Panc1 (cell line): ENCODE measurements around the gene GRIA2. TPM values are rescaled to one million over a fixed set of nuclear protein-coding genes. Genes with fewer than 3 reads are reported as not detected.

Experiments used
- ATAC-seq: fragments of 200-7000 bp; cut with Tn5 transposase; 2 replicates; pipeline ENCODE4 v1.9.1; 2020; ENCODE audit warnings: mild to moderate bottlenecking, moderate library complexity
- BruUV-seq: library from RNA; stranded (reverse); fragments of 400-500 nt; replicated peaks from 2 replicates; lab custom pipeline; 2021; lab: Mats Ljungman, UMichigan
- CTCF ChIA-PET: fragments of 300-600 bp; sonication (Branson Sonifier 250); formaldehyde crosslinking; loops from one replicate; lab custom pipeline; 2022; ENCODE audit warnings: antibody characterized with exemption; lab: Charles Lee
- POLR2A ChIA-PET: fragments of 300-600 bp; sonication (Branson Sonifier 250); formaldehyde crosslinking; loops from one replicate; lab custom pipeline; 2022; ENCODE audit warnings: antibody characterized with exemption; lab: Charles Lee
- DNase-seq: peaks from one replicate; pipeline ENCODE4 v3.0.0-alpha.2; 2010; ENCODE audit warnings: low read depth, low spot score
- H3K27ac ChIP-seq: 2 replicates; pipeline ENCODE4 v1.5.1; 2011; ENCODE audit warnings: mild to moderate bottlenecking, low read length, inconsistent platforms
- H3K27me3 ChIP-seq: fragments of 200-500 bp; sonication (Bioruptor generic); 2 replicates; pipeline ENCODE4 v1.6.0; 2014; ENCODE audit warnings: low read length, inconsistent platforms; ENCODE audit not compliant: control insufficient read depth, insufficient read depth
- H3K36me3 ChIP-seq: fragments of 200-500 bp; sonication (Bioruptor generic); 2 replicates; pipeline ENCODE4 v1.5.1; 2014; ENCODE audit warnings: inconsistent platforms, mild to moderate bottlenecking, low read length, moderate library complexity; ENCODE audit not compliant: control insufficient read depth, insufficient read depth
- H3K4me1 ChIP-seq: 2 replicates; pipeline ENCODE4 v1.5.1; 2011; ENCODE audit warnings: inconsistent platforms, mild to moderate bottlenecking, low read length, moderate library complexity; ENCODE audit not compliant: control insufficient read depth, insufficient read depth
- H3K4me3 ChIP-seq, 2 experiments: 2 replicates each; pipeline ENCODE4 v1.5.1; 2011 to 2012; ENCODE audit warnings: low read depth in 2 of 2, low read length in 2 of 2, mild to moderate bottlenecking in 2 of 2, inconsistent platforms in 1 of 2, moderate library complexity in 1 of 2
- H3K9me3 ChIP-seq: fragments of 200-500 bp; sonication (Bioruptor generic); 2 replicates; pipeline ENCODE4 v1.5.1; 2014; ENCODE audit warnings: low read depth, mild to moderate bottlenecking, inconsistent platforms, low read length, moderate library complexity; ENCODE audit not compliant: control insufficient read depth, insufficient read depth
- CTCF ChIP-seq: fragments of 450-650 bp; IDR thresholded peaks from 2 replicates; pipeline ENCODE4 v1.5.1; 2017; ENCODE audit warnings: mild to moderate bottlenecking
- POLR2AphosphoS5 ChIP-seq: IDR thresholded peaks from 2 replicates; pipeline ENCODE4 v1.6.1; 2012; ENCODE audit warnings: mild to moderate bottlenecking, low read depth, low read length, moderate library complexity
- REST ChIP-seq, 2 experiments: IDR thresholded peaks; 2 replicates each; pipeline ENCODE4 v1.6.1; 2011 to 2012; ENCODE audit warnings: low read depth in 2 of 2, control low read depth in 1 of 2, low read length in 1 of 2, mild to moderate bottlenecking in 1 of 2, moderate library complexity in 1 of 2; ENCODE audit not compliant: insufficient read depth in 1 of 2
- SIN3A ChIP-seq: IDR thresholded peaks from 2 replicates; pipeline ENCODE4 v1.6.1; 2012; ENCODE audit warnings: low read depth, mild to moderate bottlenecking, low read length, moderate library complexity, borderline replicate concordance; ENCODE audit not compliant: insufficient read depth
- TCF7L2 ChIP-seq: IDR thresholded peaks from 2 replicates; pipeline ENCODE4 v1.6.1; 2011; ENCODE audit warnings: mild to moderate bottlenecking, low read depth, low read length, inconsistent platforms
- in situ Hi-C: cut with HindIII; loops from 2 replicates; pipeline ENCODE4 v1.10.0; 2016; ENCODE audit warnings: low sequenced_read_pairs, low pct_unique_long_range_greater_than_20kb
- intact Hi-C: fragments of 100-400 bp; cut with micrococcal nuclease; formaldehyde crosslinking; loops from one replicate; pipeline ENCODE4 v1.10.0; 2022; ENCODE audit not compliant: unreplicated experiment
- total RNA-seq: library from RNA; stranded (reverse); gene quantifications from one replicate; pipeline ENCODE4 v1.2.1, GENCODE V29; 2021; ENCODE audit not compliant: unreplicated experiment

GRIA2 gene
- total RNA-seq, 1 experiment from 2014 or later: not detected

- intact Hi-C loops: no loop called here
- H3K4me3 ChIP-seq: no peak overlapping the region
- no peaks in the 10 kb centered on the region for H3K4me1 ChIP-seq
- H3K27ac ChIP-seq: no peak overlapping the region
- in situ Hi-C loops: no loop called here
- CTCF ChIA-PET: no interaction called here
- DNase-seq: no peak
- ATAC-seq: no peak
- no TSS peak for BruUV-seq
- H3K9me3 ChIP-seq: no peaks in the 10 kb centered on the region
- TF ChIP-seq REST (IDR thresholded peaks at IDR 0.05; ENCODE audit: insufficient read depth in 1 of 2, low read depth in 2 of 2, low read length in 1 of 2) (no peak), CTCF (no peak), SIN3A (no peak)
- H3K27me3 ChIP-seq: no peaks in the 10 kb centered on the region
- no peaks in the 10 kb centered on the region for H3K36me3 ChIP-seq
- POLR2A ChIA-PET: interaction anchor here (0.6 kb wide), 1 partner anchor 275 kb away, joined by 3 read pairs; no protein-coding TSS in a partner anchor
Observed at GRCh38 chr4:157291071-157291470, 70.5 kb downstream of the GRIA2 start.

GRCh38 chr4:157293673-157294072 lies 73.1 kb downstream of the GRIA2 start:
- Histone ChIP-seq H3K27me3 (no peaks in the 10 kb centered on the region), H3K4me1 (no peaks in the 10 kb centered on the region), H3K4me3 (no peak overlapping the region), H3K9me3 (no peaks in the 10 kb centered on the region), H3K27ac (no peak overlapping the region), H3K36me3 (no peaks in the 10 kb centered on the region)
- ATAC-seq (no peak), DNase-seq (no peak)
- BruUV-seq: no TSS peak
- in situ Hi-C loops: no loop called here
- ChIA-PET POLR2A (no interaction called here), CTCF (no interaction called here)
- intact Hi-C loops: no loop called here
- TF ChIP-seq CTCF: no peak
- no peak for TF ChIP-seq TCF7L2

- Histone ChIP-seq H3K27ac (no peak overlapping the region), H3K9me3 (no peaks in the 10 kb centered on the region), H3K4me3 (no peak overlapping the region), H3K4me1 (no peaks in the 10 kb centered on the region), H3K36me3 (no peaks in the 10 kb centered on the region), H3K27me3 (no peaks in the 10 kb centered on the region)
- TF ChIP-seq SIN3A: no peak
- no peak for TF ChIP-seq REST (IDR thresholded peaks at IDR 0.05; ENCODE audit: insufficient read depth in 1 of 2, low read depth in 2 of 2, low read length in 1 of 2)
- no peak for TF ChIP-seq TCF7L2
- TF ChIP-seq POLR2AphosphoS5: no peak
- no peak for TF ChIP-seq CTCF
- ChIA-PET CTCF (no interaction called here), POLR2A (no interaction called here)
- ATAC-seq: no peak
- no TSS peak for BruUV-seq
- intact Hi-C loops: no loop called here
- in situ Hi-C loops: no loop called here
- no peak for DNase-seq
Observed at GRCh38 chr4:157294575-157294974, 74.0 kb downstream of the GRIA2 start.
